HepG2 (cell line): ENCODE data around the gene TRIM28. TPM values are rescaled to one million over a fixed set of nuclear protein-coding genes. Genes with fewer than 3 reads are reported as not detected.
A peak's percentile ranks its signal among the peaks of the same experiment; 100 is the strongest.

ENCODE experiments used
- ARNT2 ChIP-seq: sonication (generic); formaldehyde crosslinking; IDR thresholded peaks from 2 replicates; pipeline ENCODE4 v1.8.0; 2022; ENCODE audit warnings: mild to moderate bottlenecking, low read depth, missing genetic modification reagents, moderate library complexity
- CEBPG ChIP-seq: IDR thresholded peaks from 2 replicates; pipeline ENCODE4 v1.6.1; 2016
- HNF4G ChIP-seq, 2 experiments: sonication (generic) in 1 of 2; formaldehyde crosslinking in 1 of 2; IDR thresholded peaks; 2 replicates each; pipeline versions ENCODE4 v1.4.0 to v1.6.1; 2011 to 2020; ENCODE audit warnings: borderline replicate concordance in 2 of 2, low read depth in 2 of 2, mild to moderate bottlenecking in 2 of 2, low read length in 1 of 2, missing genetic modification reagents in 1 of 2, moderate library complexity in 1 of 2
- KDM3A ChIP-seq: IDR thresholded peaks from 2 replicates; pipeline ENCODE4 v1.6.1; 2018; ENCODE audit warnings: low read depth, missing compliant biosample characterization
- RXRA ChIP-seq: sonication (generic); formaldehyde crosslinking; IDR thresholded peaks from 2 replicates; pipeline ENCODE4 v1.5.1; 2020; ENCODE audit warnings: missing genetic modification reagents
- SOX13 ChIP-seq, 3 experiments: fragments of 450-650 bp in 1 of 3; sonication (generic) in 1 of 3; formaldehyde crosslinking in 1 of 3; IDR thresholded peaks in 2 of 3; conservative IDR thresholded peaks in 1 of 3; 2 replicates each; pipeline versions ENCODE4 v1.5.0 to v1.6.1; 2016 to 2020; ENCODE audit warnings: antibody characterized with exemption in 1 of 3, mild to moderate bottlenecking in 1 of 3, missing compliant biosample characterization in 1 of 3, missing genetic modification reagents in 1 of 3, moderate library complexity in 1 of 3
- YEATS2 ChIP-seq: sonication (generic); formaldehyde crosslinking; IDR thresholded peaks from 2 replicates; pipeline ENCODE4 v1.4.0; 2020; ENCODE audit warnings: missing genetic modification reagents, borderline replicate concordance
- ZFP1 ChIP-seq: IDR thresholded peaks from 2 replicates; pipeline ENCODE4 v1.6.1; 2016
- ZKSCAN8 ChIP-seq: IDR thresholded peaks from 2 replicates; pipeline ENCODE4 v1.6.1; 2016; ENCODE audit warnings: borderline replicate concordance, missing genetic modification reagents, missing compliant biosample characterization
- ZNF121 ChIP-seq: sonication (generic); formaldehyde crosslinking; IDR thresholded peaks from 2 replicates; pipeline ENCODE4 v1.5.0; 2020; ENCODE audit warnings: mild to moderate bottlenecking, missing genetic modification reagents
- ZNF3 ChIP-seq: IDR thresholded peaks from 2 replicates; pipeline ENCODE4 v1.7.0; 2017; ENCODE audit warnings: inconsistent platforms
- ZNF430 ChIP-seq: sonication (generic); formaldehyde crosslinking; IDR thresholded peaks from 2 replicates; pipeline ENCODE4 v1.9.0; 2021; ENCODE audit warnings: mild to moderate bottlenecking, missing genetic modification reagents
- polyA plus RNA-seq, 8 experiments: library from polyadenylated mRNA; depleted of rRNA in 3 of 8; stranded (reverse) in 7 of 8; unstranded in 1 of 8; fragments of >200 nt; fragmentation: Illumina TruSeq in 4 of 8; extraction: Trizol in 4 of 8; gene quantifications; 2 replicates each; pipeline versions ENCODE4 v1.2.1 to v1.2.3, GENCODE V29; 2011 to 2016; ENCODE audit warnings: low read depth in 4 of 8, missing spikeins in 1 of 8, mixed read lengths in 1 of 8; ENCODE audit not compliant: insufficient read depth in 1 of 8
- total RNA-seq, 5 experiments: library from RNA; depleted of rRNA; stranded (reverse); fragments of >200 nt; fragmentation: Illumina TruSeq; extraction: Trizol; gene quantifications; 2 replicates each; pipeline ENCODE4 v1.2.3, GENCODE V29; 2016; ENCODE audit warnings: low read depth in 1 of 5
- TF ChIP-seq, protein P1 (sequence below), 2 experiments: sonication (generic) in 1 of 2; formaldehyde crosslinking in 1 of 2; IDR thresholded peaks; 2 replicates each; pipeline versions ENCODE4 v1.5.1 to v1.6.1; 2011 to 2020; ENCODE audit warnings: borderline replicate concordance in 1 of 2, low read depth in 1 of 2, low read length in 1 of 2, mild to moderate bottlenecking in 1 of 2, missing genetic modification reagents in 1 of 2, moderate library complexity in 1 of 2
- TF ChIP-seq, protein P2 (sequence below): sonication (generic); formaldehyde crosslinking; conservative IDR thresholded peaks from 2 replicates; pipeline ENCODE4 v1.4.0; 2020; ENCODE audit warnings: missing genetic modification reagents
- TF ChIP-seq, protein P3 (sequence below): sonication (generic); formaldehyde crosslinking; IDR thresholded peaks from 2 replicates; pipeline ENCODE4 v1.4.0; 2020; ENCODE audit warnings: missing genetic modification reagents, borderline replicate concordance
- TF ChIP-seq, protein P4 (sequence below), 2 experiments: fragments of 450-650 bp in 1 of 2; sonication (generic) in 1 of 2; formaldehyde crosslinking; IDR thresholded peaks; 2 replicates each; pipeline versions ENCODE4 v1.5.0 to v1.8.0; 2020 to 2022; ENCODE audit warnings: mild to moderate bottlenecking in 1 of 2, missing genetic modification reagents in 1 of 2
- TF ChIP-seq, protein P5 (sequence below): IDR thresholded peaks from 2 replicates; pipeline ENCODE4 v1.6.1; 2016; ENCODE audit warnings: mild to moderate bottlenecking

The TRIM28 gene
- total and polyA plus RNA-seq, 2 of the 13 experiments (the other 11 are each of a cell fraction or from before 2014, with no cell fraction given): 361 to 439 TPM

DNA sequence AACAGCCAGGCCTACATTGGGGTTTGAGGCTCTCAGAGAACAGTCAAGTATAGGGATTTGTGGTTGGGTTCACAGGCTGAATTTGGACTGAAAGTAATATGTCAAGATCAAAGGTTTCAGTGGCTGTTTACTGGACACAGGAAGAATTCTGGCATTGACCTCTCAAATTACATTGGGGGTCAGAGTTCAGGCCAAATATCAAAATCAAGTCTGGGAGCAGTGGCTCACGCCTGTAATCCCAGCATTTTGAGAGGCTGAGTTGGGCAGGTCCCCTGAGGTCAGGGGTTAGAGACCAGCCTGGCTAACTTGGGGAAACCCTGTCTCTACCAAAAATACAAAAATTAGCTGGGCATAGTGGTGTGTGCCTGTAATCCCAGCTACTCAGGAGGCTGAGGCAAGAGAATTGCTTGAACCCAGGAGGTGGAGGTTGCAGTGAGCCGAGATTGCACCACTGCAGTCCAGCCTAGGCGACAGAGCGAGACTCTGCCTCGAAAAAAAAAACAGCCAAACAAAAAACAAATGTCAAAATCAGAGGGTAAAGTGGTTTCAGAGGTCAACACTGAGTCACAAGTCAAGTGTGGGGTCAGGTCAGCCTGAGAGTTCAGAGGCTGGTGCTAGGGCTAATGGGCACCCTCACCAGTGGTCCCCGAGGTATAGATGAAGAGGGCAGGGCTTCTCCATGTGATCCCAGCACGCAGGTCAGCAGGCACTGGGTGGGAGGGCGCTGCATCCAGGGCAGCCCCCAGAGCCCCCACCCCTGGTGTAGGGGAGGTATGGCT lies 33.6 kb upstream of the TRIM28 start (continued):
- TF ChIP-seq, protein P1, sequence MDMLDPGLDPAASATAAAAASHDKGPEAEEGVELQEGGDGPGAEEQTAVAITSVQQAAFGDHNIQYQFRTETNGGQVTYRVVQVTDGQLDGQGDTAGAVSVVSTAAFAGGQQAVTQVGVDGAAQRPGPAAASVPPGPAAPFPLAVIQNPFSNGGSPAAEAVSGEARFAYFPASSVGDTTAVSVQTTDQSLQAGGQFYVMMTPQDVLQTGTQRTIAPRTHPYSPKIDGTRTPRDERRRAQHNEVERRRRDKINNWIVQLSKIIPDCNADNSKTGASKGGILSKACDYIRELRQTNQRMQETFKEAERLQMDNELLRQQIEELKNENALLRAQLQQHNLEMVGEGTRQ (IDR thresholded peaks at IDR 0.05; ENCODE audit: low read depth, low read length): no peak
- TF ChIP-seq, protein P1 (CRISPR knock-in tag; IDR thresholded peaks at IDR 0.05; ENCODE audit: borderline replicate concordance): 0 out of 2 replicates have a peak, but pooled peaks have one; percentile 8
- TF ChIP-seq RXRA (CRISPR knock-in tag) (peak; percentile 78; the same call in 1 of the 2 replicates), CEBPG (CRISPR knock-in tag) (peak; percentile 33), SOX13 (IDR thresholded peaks at IDR 0.05) (no peak), SOX13 (CRISPR knock-in tag; conservative IDR thresholded peaks at IDR 0.05 in 1 of 2, IDR thresholded peaks at IDR 0.05 in 1 of 2) (peak in 1 of 2 experiments; percentile 25; a peak in 1 of 4 replicates), ZNF3 (CRISPR knock-in tag) (no peak), KDM3A (CRISPR knock-in tag) (0 out of 2 replicates have a peak, but pooled peaks have one; percentile 29), ZNF121 (0 out of 2 replicates have a peak, but pooled peaks have one; percentile 51), ARNT2 (CRISPR knock-in tag) (peak; percentile 43; the same call in 1 of the 2 replicates), HNF4G (IDR thresholded peaks at IDR 0.05; ENCODE audit: borderline replicate concordance, low read depth, low read length) (peak; percentile 90), HNF4G (CRISPR knock-in tag; IDR thresholded peaks at IDR 0.05; ENCODE audit: borderline replicate concordance, low read depth) (peak; percentile 88), ZFP1 (CRISPR knock-in tag) (no peak), YEATS2 (no peak), ZNF430 (peak; percentile 64; the same call in 1 of the 2 replicates), ZKSCAN8 (CRISPR knock-in tag) (0 out of 2 replicates have a peak, but pooled peaks have one; percentile 35)
- TF ChIP-seq, protein P2, sequence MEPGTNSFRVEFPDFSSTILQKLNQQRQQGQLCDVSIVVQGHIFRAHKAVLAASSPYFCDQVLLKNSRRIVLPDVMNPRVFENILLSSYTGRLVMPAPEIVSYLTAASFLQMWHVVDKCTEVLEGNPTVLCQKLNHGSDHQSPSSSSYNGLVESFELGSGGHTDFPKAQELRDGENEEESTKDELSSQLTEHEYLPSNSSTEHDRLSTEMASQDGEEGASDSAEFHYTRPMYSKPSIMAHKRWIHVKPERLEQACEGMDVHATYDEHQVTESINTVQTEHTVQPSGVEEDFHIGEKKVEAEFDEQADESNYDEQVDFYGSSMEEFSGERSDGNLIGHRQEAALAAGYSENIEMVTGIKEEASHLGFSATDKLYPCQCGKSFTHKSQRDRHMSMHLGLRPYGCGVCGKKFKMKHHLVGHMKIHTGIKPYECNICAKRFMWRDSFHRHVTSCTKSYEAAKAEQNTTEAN (CRISPR knock-in tag): no peak
- TF ChIP-seq, protein P3, sequence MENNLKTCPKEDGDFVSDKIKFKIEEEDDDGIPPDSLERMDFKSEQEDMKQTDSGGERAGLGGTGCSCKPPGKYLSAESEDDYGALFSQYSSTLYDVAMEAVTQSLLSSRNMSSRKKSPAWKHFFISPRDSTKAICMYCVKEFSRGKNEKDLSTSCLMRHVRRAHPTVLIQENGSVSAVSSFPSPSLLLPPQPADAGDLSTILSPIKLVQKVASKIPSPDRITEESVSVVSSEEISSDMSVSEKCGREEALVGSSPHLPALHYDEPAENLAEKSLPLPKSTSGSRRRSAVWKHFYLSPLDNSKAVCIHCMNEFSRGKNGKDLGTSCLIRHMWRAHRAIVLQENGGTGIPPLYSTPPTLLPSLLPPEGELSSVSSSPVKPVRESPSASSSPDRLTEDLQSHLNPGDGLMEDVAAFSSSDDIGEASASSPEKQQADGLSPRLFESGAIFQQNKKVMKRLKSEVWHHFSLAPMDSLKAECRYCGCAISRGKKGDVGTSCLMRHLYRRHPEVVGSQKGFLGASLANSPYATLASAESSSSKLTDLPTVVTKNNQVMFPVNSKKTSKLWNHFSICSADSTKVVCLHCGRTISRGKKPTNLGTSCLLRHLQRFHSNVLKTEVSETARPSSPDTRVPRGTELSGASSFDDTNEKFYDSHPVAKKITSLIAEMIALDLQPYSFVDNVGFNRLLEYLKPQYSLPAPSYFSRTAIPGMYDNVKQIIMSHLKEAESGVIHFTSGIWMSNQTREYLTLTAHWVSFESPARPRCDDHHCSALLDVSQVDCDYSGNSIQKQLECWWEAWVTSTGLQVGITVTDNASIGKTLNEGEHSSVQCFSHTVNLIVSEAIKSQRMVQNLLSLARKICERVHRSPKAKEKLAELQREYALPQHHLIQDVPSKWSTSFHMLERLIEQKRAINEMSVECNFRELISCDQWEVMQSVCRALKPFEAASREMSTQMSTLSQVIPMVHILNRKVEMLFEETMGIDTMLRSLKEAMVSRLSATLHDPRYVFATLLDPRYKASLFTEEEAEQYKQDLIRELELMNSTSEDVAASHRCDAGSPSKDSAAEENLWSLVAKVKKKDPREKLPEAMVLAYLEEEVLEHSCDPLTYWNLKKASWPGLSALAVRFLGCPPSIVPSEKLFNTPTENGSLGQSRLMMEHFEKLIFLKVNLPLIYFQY (CRISPR knock-in tag): no peak
- TF ChIP-seq, protein P4, sequence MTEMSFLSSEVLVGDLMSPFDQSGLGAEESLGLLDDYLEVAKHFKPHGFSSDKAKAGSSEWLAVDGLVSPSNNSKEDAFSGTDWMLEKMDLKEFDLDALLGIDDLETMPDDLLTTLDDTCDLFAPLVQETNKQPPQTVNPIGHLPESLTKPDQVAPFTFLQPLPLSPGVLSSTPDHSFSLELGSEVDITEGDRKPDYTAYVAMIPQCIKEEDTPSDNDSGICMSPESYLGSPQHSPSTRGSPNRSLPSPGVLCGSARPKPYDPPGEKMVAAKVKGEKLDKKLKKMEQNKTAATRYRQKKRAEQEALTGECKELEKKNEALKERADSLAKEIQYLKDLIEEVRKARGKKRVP (CRISPR knock-in tag; IDR thresholded peaks at IDR 0.05): peak in 1 of 2 experiments; percentile 43; a peak in 1 of 4 replicates
- TF ChIP-seq, protein P5, sequence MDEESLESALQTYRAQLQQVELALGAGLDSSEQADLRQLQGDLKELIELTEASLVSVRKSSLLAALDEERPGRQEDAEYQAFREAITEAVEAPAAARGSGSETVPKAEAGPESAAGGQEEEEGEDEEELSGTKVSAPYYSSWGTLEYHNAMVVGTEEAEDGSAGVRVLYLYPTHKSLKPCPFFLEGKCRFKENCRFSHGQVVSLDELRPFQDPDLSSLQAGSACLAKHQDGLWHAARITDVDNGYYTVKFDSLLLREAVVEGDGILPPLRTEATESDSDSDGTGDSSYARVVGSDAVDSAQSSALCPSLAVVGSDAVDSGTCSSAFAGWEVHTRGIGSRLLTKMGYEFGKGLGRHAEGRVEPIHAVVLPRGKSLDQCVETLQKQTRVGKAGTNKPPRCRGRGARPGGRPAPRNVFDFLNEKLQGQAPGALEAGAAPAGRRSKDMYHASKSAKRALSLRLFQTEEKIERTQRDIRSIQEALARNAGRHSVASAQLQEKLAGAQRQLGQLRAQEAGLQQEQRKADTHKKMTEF: peak; percentile 27; the same call in 1 of the 2 replicates
